Heart right ventricle (tissue), 12 donors: ENCODE measurements around the gene PPFIA3. TPM values are rescaled to one million over a fixed set of nuclear protein-coding genes. Genes with fewer than 3 reads are reported as not detected.

Source experiments
- polyA plus RNA-seq, 2 donors: library from polyadenylated mRNA; stranded (reverse); fragments of 200-250 nt; gene quantifications; one replicate each; pipeline ENCODE4 v1.2.3, GENCODE V29; 2013
- total RNA-seq, 10 donors: library from RNA; stranded (reverse); fragmentation: NEBNext Ultra II Directional in 3 of 10; extraction: Animal tissue kit (Norgen Biotek cat#: 25700) in 3 of 10; gene quantifications; one replicate each; pipeline versions ENCODE4 v1.2.1 to v1.2.4, GENCODE V29; 2021 to 2023
- donor health status: ischemic (EF 13 %, LVEDD 7.1; RV severe dilation, severe dysfunction).
- donor health status: healthy with polysubstance abuse.
- donor health status: DM: no; HTN: yes; CAD: no.
- donor health status: DM: no; HTN: no; CAD: no.
- donor health status: ischemic (EF 25% LVEDD 6.9; RV normal size, moderate dysfunction).
- donor health status: ischemic (EF 25% LVEDD 5.7; RV mildly dilated, moderate dysfunction).
- donor health status: healthy.
- donor health status: nonischemic (EF 11% LVEDD 7.7; RV severe dilation, severe dysfunction).
- donor health status: DM: yes; HTN: yes; CAD: no.
- donor health status: PGD.
- donor health status: ischemic (EF 29% LVEDD 5.4; RV normal size, mild dysfunction).
- donor health status: nonischemic (EF 23%, LVEDD 6.1; RV moderate dilation, normal function).

PPFIA3 gene
- total and polyA plus RNA-seq, 12 donors, result 3.6 to 16.7 (median 6.3) TPM

Other genes with a start within 250 kb of the PPFIA3 start
- gene PPP1R15A, start 247.1 kb upstream of the PPFIA3 start, total RNA-seq, result 100 to 1,000 TPM in 1 of 10 donors, 10 to 100 TPM in 9; 55.4 to 123 (median 73.7) TPM
- gene PPP1R15A, start 247.1 kb upstream of the PPFIA3 start, polyA plus RNA-seq, result 100 to 1,000 TPM in 1 of 2 donors, 10 to 100 TPM in 1; 59.6 to 192 TPM
- gene TULP2, start 220.8 kb upstream of the PPFIA3 start, total RNA-seq, result under 1 TPM in 5 of 10 donors, not detected in 5; 0.15 to 0.69 (median 0.49) TPM
- gene TULP2, start 220.8 kb upstream of the PPFIA3 start, polyA plus RNA-seq, result under 1 TPM in 1 of 2 donors, not detected in 1; 0.22 TPM
- 100 to 1,000 TPM; 227 to 452 (median 311) TPM for gene NUCB1, start 219.2 kb upstream of the PPFIA3 start, total RNA-seq
- gene NUCB1, start 219.2 kb upstream of the PPFIA3 start, polyA plus RNA-seq, result 100 to 1,000 TPM; 170 to 294 TPM
- gene DHDH, start 185.8 kb upstream of the PPFIA3 start, total RNA-seq, result under 1 TPM in 1 of 10 donors, not detected in 9; 0.51 TPM
- gene DHDH, start 185.8 kb upstream of the PPFIA3 start, polyA plus RNA-seq, result under 1 TPM in 1 of 2 donors, not detected in 1; 0.17 TPM
- 10 to 100 TPM; 11.5 to 41.5 (median 19.5) TPM for gene BAX, start 164.7 kb upstream of the PPFIA3 start, total RNA-seq
- gene BAX, start 164.7 kb upstream of the PPFIA3 start, polyA plus RNA-seq, result 10 to 100 TPM; 17.6 to 37.4 TPM
- 1,000 to 10,000 TPM in 2 of 10 donors, 100 to 1,000 TPM in 8; 450 to 3,518 (median 637) TPM for gene FTL, start 154.2 kb upstream of the PPFIA3 start, total RNA-seq
- 1,000 to 10,000 TPM; 1,046 to 1,578 TPM for gene FTL, start 154.2 kb upstream of the PPFIA3 start, polyA plus RNA-seq
- gene GYS1, start 126.2 kb upstream of the PPFIA3 start, total RNA-seq, result 100 to 1,000 TPM; 139 to 245 (median 201) TPM
- gene GYS1, start 126.2 kb upstream of the PPFIA3 start, polyA plus RNA-seq, result 100 to 1,000 TPM; 114 to 128 TPM
- 10 to 100 TPM; 40.1 to 60.4 (median 49.3) TPM for gene RUVBL2, start 125.7 kb upstream of the PPFIA3 start, total RNA-seq
- gene RUVBL2, start 125.7 kb upstream of the PPFIA3 start, polyA plus RNA-seq, result 100 to 1,000 TPM in 1 of 2 donors, 10 to 100 TPM in 1; 60.1 to 108 TPM
- gene LHB, start 102.5 kb upstream of the PPFIA3 start, total RNA-seq, result not detected
- not detected for gene LHB, start 102.5 kb upstream of the PPFIA3 start, polyA plus RNA-seq
- gene CGB3, start 95.2 kb upstream of the PPFIA3 start, total RNA-seq, result not detected
- gene CGB3, start 95.2 kb upstream of the PPFIA3 start, polyA plus RNA-seq, result not detected
- gene CGB2, start 87.7 kb upstream of the PPFIA3 start, total RNA-seq, result not detected
- gene CGB2, start 87.7 kb upstream of the PPFIA3 start, polyA plus RNA-seq, result not detected
- gene CGB1, start 82.6 kb upstream of the PPFIA3 start, total RNA-seq, result not detected
- gene CGB1, start 82.6 kb upstream of the PPFIA3 start, polyA plus RNA-seq, result not detected
- gene CGB5, start 75.7 kb upstream of the PPFIA3 start, total RNA-seq, result not detected
- gene CGB5, start 75.7 kb upstream of the PPFIA3 start, polyA plus RNA-seq, result not detected
- gene CGB8, start 70.4 kb upstream of the PPFIA3 start, total RNA-seq, result not detected
- not detected for gene CGB8, start 70.4 kb upstream of the PPFIA3 start, polyA plus RNA-seq
- gene CGB7, start 61.8 kb upstream of the PPFIA3 start, total RNA-seq, result not detected
- gene CGB7, start 61.8 kb upstream of the PPFIA3 start, polyA plus RNA-seq, result under 1 TPM; 0.14 to 0.37 TPM
- 1 to 10 TPM in 1 of 10 donors, under 1 TPM in 2, not detected in 7; 0.28 to 1.1 (median 0.71) TPM for gene NTF4, start 54.7 kb upstream of the PPFIA3 start, total RNA-seq
- 1 to 10 TPM in 1 of 2 donors, under 1 TPM in 1; 0.06 to 1.6 TPM for gene NTF4, start 54.7 kb upstream of the PPFIA3 start, polyA plus RNA-seq
- 1 to 10 TPM in 2 of 10 donors, under 1 TPM in 7, not detected in 1; 0.11 to 4.8 (median 0.26) TPM for gene KCNA7, start 46.8 kb upstream of the PPFIA3 start, total RNA-seq
- gene KCNA7, start 46.8 kb upstream of the PPFIA3 start, polyA plus RNA-seq, result 1 to 10 TPM in 1 of 2 donors, under 1 TPM in 1; 0.04 to 1.5 TPM
- gene SNRNP70, start 34.1 kb upstream of the PPFIA3 start, total RNA-seq, result 100 to 1,000 TPM in 3 of 10 donors, 10 to 100 TPM in 7; 75.2 to 157 (median 88.4) TPM
- 100 to 1,000 TPM; 114 to 330 TPM for gene SNRNP70, start 34.1 kb upstream of the PPFIA3 start, polyA plus RNA-seq
- gene LIN7B, start 5.2 kb upstream of the PPFIA3 start, total RNA-seq, result 10 to 100 TPM; 17.6 to 26.7 (median 23.0) TPM
- 10 to 100 TPM; 25.9 to 38.5 TPM for gene LIN7B, start 5.2 kb upstream of the PPFIA3 start, polyA plus RNA-seq
- gene C19orf73, start 401 bp upstream of the PPFIA3 start, total RNA-seq, result 1 to 10 TPM in 5 of 10 donors, under 1 TPM in 5; 0.64 to 2.3 (median 1.0) TPM
- gene C19orf73, start 401 bp upstream of the PPFIA3 start, polyA plus RNA-seq, result 1 to 10 TPM; 1.9 to 5.4 TPM
- 1,000 to 10,000 TPM in 6 of 10 donors, 100 to 1,000 TPM in 4; 901 to 1,557 (median 1,052) TPM for gene HRC, start 35.9 kb downstream of the PPFIA3 start, total RNA-seq
- gene HRC, start 35.9 kb downstream of the PPFIA3 start, polyA plus RNA-seq, result 100 to 1,000 TPM; 331 to 710 TPM
- gene TRPM4, start 38.2 kb downstream of the PPFIA3 start, total RNA-seq, result 10 to 100 TPM; 21.7 to 38.5 (median 33.0) TPM
- gene TRPM4, start 38.2 kb downstream of the PPFIA3 start, polyA plus RNA-seq, result 100 to 1,000 TPM in 1 of 2 donors, 10 to 100 TPM in 1; 20.4 to 100 TPM
- gene SLC6A16, start 205.6 kb downstream of the PPFIA3 start, total RNA-seq, result 1 to 10 TPM in 2 of 10 donors, under 1 TPM in 8; 0.25 to 1.0 (median 0.77) TPM
- gene SLC6A16, start 205.6 kb downstream of the PPFIA3 start, polyA plus RNA-seq, result 1 to 10 TPM in 1 of 2 donors, under 1 TPM in 1; 0.13 to 3.1 TPM
- 10 to 100 TPM in 2 of 10 donors, 1 to 10 TPM in 8; 2.0 to 34.2 (median 3.9) TPM for gene CD37, start 215.9 kb downstream of the PPFIA3 start, total RNA-seq
- gene CD37, start 215.9 kb downstream of the PPFIA3 start, polyA plus RNA-seq, result 1 to 10 TPM; 2.3 to 3.5 TPM
- 10 to 100 TPM; 34.1 to 67.8 (median 45.1) TPM for gene TEAD2, start 242.9 kb downstream of the PPFIA3 start, total RNA-seq
- 10 to 100 TPM; 43.5 to 50.5 TPM for gene TEAD2, start 242.9 kb downstream of the PPFIA3 start, polyA plus RNA-seq
- under 1 TPM in 3 of 10 donors, not detected in 7; 0.22 to 0.54 (median 0.26) TPM for gene DKKL1, start 244.3 kb downstream of the PPFIA3 start, total RNA-seq
- under 1 TPM in 1 of 2 donors, not detected in 1; 0.20 TPM for gene DKKL1, start 244.3 kb downstream of the PPFIA3 start, polyA plus RNA-seq